SJSA1 (cell line): ENCODE results near the gene ARX. TPM values are rescaled to one million over a fixed set of nuclear protein-coding genes. Genes with fewer than 3 reads are reported as not detected.

Experiments
- DNase-seq, 2 experiments: peaks; one replicate each; pipeline ENCODE4 v3.0.0-alpha.2; 2015 to 2020; ENCODE audit warnings: low spot score in 2 of 2, low read depth in 1 of 2
- H3K27ac ChIP-seq: fragments of 250-450 bp; sonication (Bioruptor Pico); 2 replicates; pipeline ENCODE4 v1.5.1; 2020; ENCODE audit warnings: mild to moderate bottlenecking, moderate library complexity
- H3K27me3 ChIP-seq: fragments of 250-450 bp; sonication (Bioruptor Pico); replicated peaks from 2 replicates; pipeline ENCODE4 v1.5.1; 2020; ENCODE audit warnings: mild to moderate bottlenecking, moderate library complexity
- H3K36me3 ChIP-seq: fragments of 250-450 bp; sonication (Bioruptor Pico); 2 replicates; pipeline ENCODE4 v1.5.1; 2020; ENCODE audit warnings: mild to moderate bottlenecking
- H3K4me1 ChIP-seq: fragments of 250-450 bp; sonication (Bioruptor Pico); replicated peaks from 2 replicates; pipeline ENCODE4 v1.6.1; 2021; ENCODE audit warnings: mild to moderate bottlenecking
- H3K4me3 ChIP-seq: fragments of 250-450 bp; sonication (Bioruptor Pico); 2 replicates; pipeline ENCODE4 v1.5.1; 2020; ENCODE audit warnings: mild to moderate bottlenecking
- H3K9me3 ChIP-seq: fragments of 250-450 bp; sonication (Bioruptor Pico); replicated peaks from 2 replicates; pipeline ENCODE4 v1.5.1; 2020; ENCODE audit warnings: mild to moderate bottlenecking
- total RNA-seq: library from RNA; depleted of rRNA; stranded (reverse); fragments of >200 nt; shearing (Covaris generic); gene quantifications from 2 replicates; pipeline ENCODE4 v1.2.3, GENCODE V29; 2014

ARX gene
- total RNA-seq, 1 experiment from 2014 or later = not detected

GRCh38 chrX:24963823-24964222 is 51.9 kb downstream of the ARX start:
- H3K27ac ChIP-seq = no peak overlapping the region
- H3K4me3 ChIP-seq = no peak overlapping the region
- no peaks in the 10 kb centered on the region for H3K36me3 ChIP-seq
- no peaks in the 10 kb centered on the region for H3K4me1 ChIP-seq
- no peaks in the 10 kb centered on the region for H3K27me3 ChIP-seq
- no peaks in the 10 kb centered on the region for H3K9me3 ChIP-seq
- no peak for DNase-seq

DNA sequence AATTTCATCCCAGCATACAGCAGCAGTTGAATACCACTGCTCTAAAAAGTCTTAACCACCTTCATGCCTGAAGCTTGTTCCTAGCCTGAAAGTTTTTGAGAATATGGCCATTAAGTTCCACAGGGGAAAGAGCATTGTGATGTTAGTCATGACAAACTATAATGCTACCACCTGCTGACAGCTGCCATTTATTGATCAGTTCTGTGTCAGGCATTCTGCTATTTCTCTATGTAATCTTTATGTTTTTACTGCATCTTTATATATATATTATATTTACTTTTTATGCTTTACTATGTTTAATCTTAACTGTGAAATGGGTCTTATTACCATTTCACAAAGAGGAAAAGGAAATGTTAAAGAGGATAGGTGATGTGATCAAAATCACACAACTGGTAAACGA is 54.0 kb downstream of the ARX start:
- DNase-seq = no peak
- Histone ChIP-seq H3K36me3 (no peaks in the 10 kb centered on the region), H3K27ac (no peak overlapping the region), H3K27me3 (no peaks in the 10 kb centered on the region), H3K4me1 (no peaks in the 10 kb centered on the region), H3K9me3 (no peaks in the 10 kb centered on the region), H3K4me3 (no peak overlapping the region)

DNA sequence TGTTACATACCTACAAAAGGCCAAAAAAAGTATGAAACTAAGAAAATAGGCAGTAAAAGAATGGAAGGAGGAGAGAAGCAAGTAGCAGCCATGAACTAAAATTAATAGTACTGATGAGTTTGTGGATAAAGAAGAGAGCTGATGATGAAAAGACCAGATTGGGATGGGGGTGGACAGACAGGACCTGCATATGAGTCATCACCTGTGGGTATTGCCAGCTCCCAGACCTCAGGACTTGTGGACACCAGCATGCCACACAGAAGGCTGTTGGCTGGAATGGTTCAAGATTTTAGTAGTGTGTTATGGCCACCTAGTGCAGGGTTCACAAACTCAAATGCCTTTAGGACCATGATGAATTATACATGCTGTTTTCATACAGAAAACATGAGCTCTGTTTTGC is 58.9 kb downstream of the ARX start:
- Histone ChIP-seq H3K36me3 (no peaks in the 10 kb centered on the region), H3K9me3 (no peaks in the 10 kb centered on the region), H3K27me3 (no peaks in the 10 kb centered on the region), H3K4me1 (no peaks in the 10 kb centered on the region), H3K27ac (no peak overlapping the region), H3K4me3 (no peak overlapping the region)
- no peak for DNase-seq

DNA sequence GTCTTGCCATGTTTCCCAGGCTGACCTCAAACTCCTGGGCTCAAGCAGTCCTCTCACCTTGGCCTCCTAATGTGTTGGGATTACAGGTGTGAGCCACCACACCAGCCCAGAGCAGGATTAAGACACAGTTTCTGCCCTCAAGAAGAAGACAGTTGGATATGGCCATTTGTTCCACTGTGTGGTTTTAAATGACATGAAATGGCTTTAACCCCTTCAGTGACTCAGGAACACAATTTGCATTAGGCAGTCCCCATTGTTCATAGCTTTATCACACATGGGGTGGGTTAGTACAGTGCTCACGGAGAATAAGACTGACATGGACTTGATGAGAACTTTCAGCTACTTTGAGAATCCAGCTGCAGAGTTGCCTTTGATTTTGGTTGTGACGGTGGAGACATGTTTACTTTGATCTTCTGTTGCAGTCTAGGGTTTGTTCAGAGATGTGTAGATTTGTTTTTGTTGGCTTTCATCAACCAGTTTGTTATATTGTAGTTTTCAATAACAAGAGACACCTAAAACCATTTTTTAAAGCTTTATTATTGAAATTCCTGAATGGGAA is 60.3 kb downstream of the ARX start:
- DNase-seq = no peak
- Histone ChIP-seq H3K27me3 (no peaks in the 10 kb centered on the region), H3K4me3 (no peak overlapping the region), H3K36me3 (no peaks in the 10 kb centered on the region), H3K27ac (no peak overlapping the region), H3K9me3 (no peaks in the 10 kb centered on the region), H3K4me1 (no peaks in the 10 kb centered on the region)

DNA sequence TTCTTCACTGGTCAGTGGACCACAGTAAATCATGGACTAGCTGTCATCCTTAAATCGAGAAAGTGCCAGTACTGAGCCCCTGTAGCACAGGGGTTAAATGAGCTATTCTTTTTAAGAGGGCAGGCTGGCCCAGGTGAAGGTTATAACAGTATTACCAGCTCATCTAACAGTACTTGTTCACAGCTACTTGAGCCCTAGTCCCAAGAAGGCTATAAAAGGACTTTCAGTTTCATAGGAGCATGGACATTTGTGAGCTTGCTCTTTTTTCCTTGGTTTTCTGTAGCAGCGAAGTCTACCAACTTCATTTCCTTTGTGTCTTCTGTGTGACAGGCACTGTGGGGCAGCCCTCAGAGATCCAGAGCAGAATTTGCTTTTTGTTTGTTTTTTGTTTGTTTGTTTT is 61.0 kb downstream of the ARX start:
- H3K4me1 ChIP-seq = no peaks in the 10 kb centered on the region
- H3K4me3 ChIP-seq = no peak overlapping the region
- H3K9me3 ChIP-seq = no peaks in the 10 kb centered on the region
- DNase-seq = no peak
- H3K27me3 ChIP-seq = no peaks in the 10 kb centered on the region
- H3K27ac ChIP-seq = no peak overlapping the region
- no peaks in the 10 kb centered on the region for H3K36me3 ChIP-seq
